DMS53 (cell line): Measurements from ENCODE around the gene RHBDF1.

ENCODE experiments used
- DNase-seq: peaks from one replicate; lab custom pipeline; 2025; lab: John Stamatoyannopoulos, UW

The RHBDF1 gene

DNA sequence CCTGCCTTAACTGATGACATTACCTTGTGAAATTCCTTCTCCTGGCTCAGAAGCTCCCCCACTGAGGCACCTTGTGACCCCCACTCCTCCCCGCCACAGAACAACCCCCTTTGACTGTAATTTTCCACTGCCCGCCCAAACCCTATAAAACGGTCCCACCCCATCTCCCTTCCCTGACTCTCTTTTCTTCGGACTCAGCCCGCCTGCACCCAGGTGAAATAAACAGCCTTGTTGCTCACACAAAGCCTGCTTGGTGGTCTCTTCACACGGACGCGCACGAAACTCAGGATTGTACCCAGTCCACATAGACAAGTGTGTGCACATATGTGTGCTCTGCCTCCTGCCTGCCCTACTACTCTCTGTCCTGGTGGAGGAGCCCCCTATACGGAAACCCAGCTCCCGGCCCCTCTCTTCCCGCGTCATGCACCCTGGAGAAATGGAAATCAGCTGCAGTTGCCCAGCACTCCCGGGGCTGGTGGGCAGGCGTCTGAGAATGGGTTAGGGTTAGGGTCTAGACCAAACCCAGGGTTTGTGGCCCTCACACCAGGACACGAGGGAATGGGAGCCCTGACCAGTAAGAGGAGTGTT, 2.4 kb upstream of the RHBDF1 start:
- no peak for DNase-seq

GRCh38 chr16:74051-74746, 1.8 kb upstream of the RHBDF1 start:
- no peak for DNase-seq

- DNase-seq: peak; percentile 96
Observed at GRCh38 chr16:71540-72401, 660 bp downstream of the RHBDF1 start.

GRCh38 chr16:71210-71539, 1.3 kb downstream of the RHBDF1 start:
- DNase-seq: no peak

GRCh38 chr16:69181-69580, 3.2 kb downstream of the RHBDF1 start:
- DNase-seq: no peak

GRCh38 chr16:67884-68789, 4.3 kb downstream of the RHBDF1 start:
- DNase-seq: no peak

- DNase-seq: no peak
Observed at GRCh38 chr16:67183-67791, 5.1 kb downstream of the RHBDF1 start.

GRCh38 chr16:66309-67182, 5.9 kb downstream of the RHBDF1 start:
- no peak for DNase-seq

DNA sequence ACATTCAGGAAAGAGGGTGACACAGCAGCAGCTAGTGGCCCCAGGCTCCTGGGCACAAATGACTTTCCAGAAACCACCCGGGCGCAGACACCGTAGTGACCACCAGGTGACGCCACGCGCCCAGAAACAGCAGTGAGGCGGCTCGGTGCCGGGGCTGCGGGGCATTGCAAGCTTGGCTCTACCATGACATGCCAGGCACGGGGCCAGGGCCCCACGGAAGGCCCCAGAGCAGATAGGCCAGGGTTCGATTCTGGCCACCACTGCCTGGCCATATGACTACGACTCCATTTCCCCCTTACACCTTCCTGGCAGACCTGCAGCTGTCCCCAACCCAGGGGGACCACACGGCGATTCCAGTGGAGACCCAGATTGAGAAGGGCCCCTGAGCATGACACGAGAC, 6.7 kb downstream of the RHBDF1 start:
- DNase-seq: peak; percentile 86

DNA sequence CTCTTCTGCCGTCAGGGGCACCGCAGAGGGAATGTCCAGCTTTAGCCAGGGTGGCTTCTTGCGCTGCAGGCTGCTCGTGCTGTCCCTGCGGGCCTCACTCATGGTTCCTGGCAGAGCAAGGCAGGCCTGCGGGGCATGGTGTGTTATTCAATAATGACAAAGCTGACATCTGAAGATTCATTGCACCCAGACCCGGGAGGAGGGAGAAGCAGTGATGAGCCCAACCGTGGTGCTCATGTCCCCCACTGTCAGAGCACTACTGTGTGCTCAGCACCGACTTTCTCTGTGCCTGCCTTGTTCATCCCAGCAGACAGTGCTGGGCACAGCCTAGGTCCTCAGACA, 7.5 kb downstream of the RHBDF1 start:
- no peak for DNase-seq

DNA sequence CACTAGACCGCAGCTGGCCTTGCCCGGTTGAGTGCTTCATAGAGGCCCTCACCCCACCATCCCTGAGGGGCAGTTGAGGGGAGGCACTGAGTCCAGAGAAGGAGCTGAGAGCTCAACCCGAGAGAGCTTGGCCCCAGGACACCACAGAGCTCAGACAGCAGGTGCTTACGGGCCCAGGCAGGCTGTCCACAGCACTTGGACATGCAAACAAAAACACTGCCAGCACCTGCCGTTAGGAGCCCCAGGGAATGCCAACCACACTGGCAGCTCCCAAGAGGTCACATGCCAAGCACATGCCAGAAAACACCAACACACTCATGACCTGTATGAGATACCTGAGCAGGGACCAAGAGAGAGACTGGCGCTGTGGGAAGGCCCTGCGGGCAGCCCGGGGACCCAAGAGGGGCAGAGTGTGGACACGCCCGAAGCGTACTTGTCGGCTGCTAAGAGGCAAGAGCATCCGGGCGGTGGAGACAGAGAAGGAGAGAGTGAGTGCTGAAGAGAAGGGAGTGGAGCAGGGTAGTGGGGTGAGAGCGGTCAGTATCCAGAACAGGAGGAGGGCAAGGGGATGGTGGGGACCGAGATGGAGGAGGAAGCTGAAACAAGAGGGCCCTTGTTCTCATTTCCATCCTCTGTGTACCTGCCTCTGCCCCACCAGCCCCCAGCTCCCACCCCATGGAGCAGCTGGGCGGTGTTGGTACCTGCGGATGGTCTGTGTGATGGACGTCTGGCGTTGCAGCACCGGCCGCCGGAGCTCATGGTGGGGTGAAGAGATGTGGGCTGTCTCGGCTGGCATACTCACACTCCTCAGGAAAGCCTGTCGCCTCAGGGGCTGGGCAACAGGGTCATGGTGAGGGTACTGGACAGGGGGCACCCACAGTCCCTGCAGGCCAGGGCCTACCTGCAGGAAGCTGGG, 8.2 kb downstream of the RHBDF1 start:
- peak; percentile 69 for DNase-seq

- DNase-seq: no peak
Observed at GRCh38 chr16:63466-63865, 9.0 kb downstream of the RHBDF1 start.

DNA sequence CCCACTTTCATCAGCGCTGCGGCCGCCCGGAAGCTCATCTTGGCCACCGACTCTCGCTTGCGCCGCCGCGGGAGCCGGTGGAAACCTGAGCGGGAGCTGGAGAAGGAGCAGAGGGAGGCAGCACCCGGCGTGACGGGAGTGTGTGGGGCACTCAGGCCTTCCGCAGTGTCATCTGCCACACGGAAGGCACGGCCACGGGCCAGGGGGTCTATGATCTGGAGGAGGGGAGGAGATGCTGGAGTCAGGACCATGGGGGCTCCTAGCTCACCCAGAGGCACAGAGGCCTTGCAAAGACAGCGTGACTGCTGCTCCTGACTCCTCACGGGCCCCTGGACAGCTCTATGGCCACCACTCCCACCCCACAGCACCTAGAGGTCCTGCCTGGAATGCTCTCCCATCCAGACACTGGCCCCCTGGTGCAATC, 9.5 kb downstream of the RHBDF1 start:
- DNase-seq: no peak

DNA sequence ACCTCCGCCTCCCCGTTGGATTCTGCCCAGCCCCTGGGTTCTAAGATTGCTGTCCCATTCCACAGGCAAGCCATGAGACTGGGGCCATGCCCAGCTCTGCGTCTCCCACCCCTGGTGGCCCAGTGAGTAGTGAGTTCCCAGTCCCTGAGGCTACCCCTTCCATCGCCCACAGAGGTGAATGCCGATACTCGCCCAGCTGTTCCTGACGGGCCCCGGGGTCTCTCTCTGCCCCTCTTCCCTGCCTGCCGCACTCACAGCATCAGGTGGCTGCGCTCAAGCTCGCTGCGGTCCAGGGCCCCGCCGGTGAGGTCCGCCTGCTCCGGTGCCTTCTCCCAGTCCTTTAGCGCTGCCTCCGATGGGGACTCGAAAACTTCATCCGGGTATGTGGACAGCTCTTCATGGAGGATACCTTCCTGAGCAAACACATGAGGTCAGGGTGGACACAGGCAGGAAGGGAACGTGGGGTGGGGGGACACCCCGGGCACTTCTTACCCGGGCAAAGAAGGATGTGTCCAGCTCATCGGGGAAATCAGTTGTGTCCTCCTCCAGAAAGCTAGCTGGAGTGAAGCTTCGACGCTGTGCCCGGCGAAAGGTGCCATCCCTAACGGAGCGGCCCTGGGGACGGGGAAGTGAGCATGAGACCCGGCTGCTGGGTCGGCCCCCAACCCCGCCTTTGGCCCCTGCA, 10.0 kb downstream of the RHBDF1 start:
- no peak for DNase-seq

GRCh38 chr16:61879-62281, 10.6 kb downstream of the RHBDF1 start:
- no peak for DNase-seq

- DNase-seq: no peak
Observed at GRCh38 chr16:60929-61878, 11.2 kb downstream of the RHBDF1 start.

GRCh38 chr16:60166-60565, 12.3 kb downstream of the RHBDF1 start:
- DNase-seq: no peak
